GM21447 (cell line): ENCODE results near the gene CMKLR1.

Source experiments
- ATAC-seq: cut with Tn5 transposase; IDR thresholded peaks from one replicate; pipeline ENCODE4 v1.9.1; 2021; ENCODE audit not compliant: unreplicated experiment

CMKLR1 gene

GRCh38 chr12:108302016-108302402, 37.1 kb downstream of the CMKLR1 start:
- ATAC-seq, result no peak

- ATAC-seq, result no peak
Measured at GRCh38 chr12:108301346-108301745, 37.8 kb downstream of the CMKLR1 start.

GRCh38 chr12:108299980-108300696, 39.0 kb downstream of the CMKLR1 start:
- ATAC-seq, result no peak

DNA sequence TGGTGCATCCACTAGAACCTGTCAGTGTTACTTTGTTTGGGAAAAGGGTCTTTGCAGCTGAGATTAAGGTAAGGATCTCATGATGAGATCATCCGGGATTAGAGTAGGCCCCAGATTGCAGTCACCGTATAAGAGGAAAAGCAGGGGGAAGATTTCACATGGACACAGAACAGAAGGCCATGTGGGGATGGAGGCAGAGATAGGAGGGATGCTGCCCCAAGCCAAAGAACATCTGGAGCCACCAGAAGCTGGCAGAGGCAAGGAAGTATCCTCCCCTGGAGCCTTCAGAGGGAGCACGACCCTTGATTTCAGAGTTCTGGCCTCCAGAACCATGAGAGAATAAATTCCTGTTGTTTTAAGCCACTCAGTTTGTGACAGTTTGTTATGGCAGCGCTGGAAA, 39.6 kb downstream of the CMKLR1 start:
- no peak for ATAC-seq

GRCh38 chr12:108298761-108299275, 40.3 kb downstream of the CMKLR1 start:
- ATAC-seq, result no peak

DNA sequence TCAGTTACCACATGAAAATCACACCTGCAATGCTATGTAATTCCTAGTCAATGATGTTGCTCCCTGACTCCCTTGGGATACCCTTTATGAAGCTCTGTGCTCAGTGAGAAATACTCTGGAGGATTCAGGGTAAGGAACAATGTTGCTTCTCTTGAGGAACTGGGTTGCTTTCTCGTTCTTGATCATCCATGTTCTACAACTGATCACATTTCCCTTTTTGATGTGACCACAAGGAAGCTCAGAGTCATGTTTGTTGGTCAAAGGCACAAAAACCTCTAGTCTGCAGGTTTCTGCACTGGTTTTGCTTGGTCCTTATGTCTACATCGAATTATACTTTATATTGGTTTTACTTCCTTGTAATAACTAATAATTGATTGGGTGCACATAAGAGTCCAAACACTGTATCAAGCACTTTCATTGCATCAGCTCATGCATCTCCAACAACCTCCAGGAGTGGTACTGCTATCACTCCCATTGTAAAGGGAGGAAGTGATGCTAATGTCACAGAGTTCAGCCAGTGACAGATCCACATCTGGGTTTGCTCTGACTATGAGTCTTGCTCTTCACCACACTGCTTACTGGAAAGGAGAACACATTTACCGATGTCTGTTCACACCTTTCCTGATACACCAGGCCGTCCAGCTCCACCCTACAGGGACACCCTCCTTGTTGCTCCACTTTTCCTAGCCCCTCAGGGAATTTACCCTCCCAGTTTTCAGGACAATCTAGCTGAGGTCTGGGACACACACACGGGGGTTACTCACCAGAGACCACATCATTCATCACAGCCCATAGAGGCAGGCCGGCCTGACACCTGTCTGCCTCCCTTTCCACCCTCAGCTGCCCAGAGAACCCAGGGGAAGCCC, 41.0 kb downstream of the CMKLR1 start:
- no peak for ATAC-seq

DNA sequence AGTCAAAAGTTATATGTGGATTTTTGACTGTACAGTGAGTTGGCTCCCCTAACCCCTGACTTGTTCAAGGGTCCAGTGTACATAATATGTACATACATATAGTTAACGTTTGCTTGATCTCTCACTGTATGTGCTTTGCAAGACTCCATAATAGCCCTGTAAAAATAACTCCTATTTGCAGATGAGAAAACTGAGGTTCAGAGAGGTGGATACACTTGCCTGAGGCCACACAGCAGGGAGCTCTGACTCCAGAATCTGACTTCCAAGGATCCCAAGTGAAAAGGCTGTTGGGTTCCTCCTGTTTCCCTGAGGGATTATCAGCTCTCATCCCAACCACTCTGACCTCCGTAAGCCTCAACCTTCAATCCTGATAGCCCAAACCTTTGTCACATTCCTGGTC, 41.7 kb downstream of the CMKLR1 start:
- no peak for ATAC-seq

GRCh38 chr12:108296945-108297344, 42.2 kb downstream of the CMKLR1 start:
- ATAC-seq, result no peak

DNA sequence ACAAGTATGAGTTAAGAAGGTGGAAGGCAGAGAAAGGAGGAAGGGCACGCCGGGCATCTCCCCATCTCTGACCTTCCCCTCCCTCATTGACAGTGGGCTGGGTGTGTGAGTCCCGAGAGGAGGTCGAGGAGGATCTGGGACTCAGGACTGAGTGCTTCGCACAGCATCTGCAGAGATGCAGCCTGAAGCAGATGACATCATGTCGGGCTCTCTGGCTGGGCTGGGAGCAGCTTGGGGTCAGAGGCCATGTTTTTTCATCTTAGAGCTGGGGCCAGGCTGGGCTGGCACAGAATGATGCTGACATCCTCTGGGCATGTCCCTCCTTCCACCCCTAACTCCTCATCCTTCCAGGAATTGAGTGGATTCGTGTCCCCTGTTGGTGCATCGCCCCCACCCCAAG, 43.5 kb downstream of the CMKLR1 start:
- ATAC-seq, result no peak

DNA sequence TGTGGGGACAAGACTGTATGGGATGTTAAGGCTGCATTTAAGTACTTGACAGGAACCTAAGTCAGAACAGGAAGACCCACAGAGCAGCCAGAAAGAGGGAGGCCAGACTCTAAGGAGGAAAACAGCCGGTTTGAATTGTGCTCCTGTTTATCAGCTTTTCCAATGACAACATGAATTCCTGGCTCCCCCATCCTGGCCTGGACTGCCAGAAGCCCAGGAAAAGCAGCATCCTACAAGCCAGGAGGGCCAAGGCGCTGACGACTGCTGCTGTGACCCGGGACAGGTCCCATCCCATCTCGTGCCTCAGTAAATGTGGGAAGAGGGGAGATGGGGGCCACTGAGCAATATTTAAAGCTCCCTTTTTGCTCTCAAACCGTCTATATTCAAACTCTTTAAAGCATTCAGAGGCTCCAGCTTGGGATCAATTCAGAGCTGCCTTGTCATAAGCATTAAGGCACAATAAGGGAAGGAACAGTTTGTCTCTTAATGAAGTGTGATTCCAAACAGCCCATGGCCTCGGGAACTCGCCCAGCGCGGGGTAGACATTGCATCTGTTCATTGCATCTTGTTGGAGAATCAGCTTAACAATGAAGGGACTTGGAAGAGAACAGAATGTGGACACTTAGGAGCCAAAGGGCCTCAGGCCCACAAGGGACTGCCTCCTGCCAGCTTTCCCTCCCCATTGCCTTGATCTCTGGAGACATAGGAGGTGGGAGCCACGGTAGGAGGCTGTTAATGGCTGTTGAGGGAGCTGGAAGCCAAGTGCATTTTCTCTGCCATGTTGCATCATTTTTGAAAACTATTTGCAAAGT, 49.6 kb downstream of the CMKLR1 start:
- ATAC-seq, result no peak

DNA sequence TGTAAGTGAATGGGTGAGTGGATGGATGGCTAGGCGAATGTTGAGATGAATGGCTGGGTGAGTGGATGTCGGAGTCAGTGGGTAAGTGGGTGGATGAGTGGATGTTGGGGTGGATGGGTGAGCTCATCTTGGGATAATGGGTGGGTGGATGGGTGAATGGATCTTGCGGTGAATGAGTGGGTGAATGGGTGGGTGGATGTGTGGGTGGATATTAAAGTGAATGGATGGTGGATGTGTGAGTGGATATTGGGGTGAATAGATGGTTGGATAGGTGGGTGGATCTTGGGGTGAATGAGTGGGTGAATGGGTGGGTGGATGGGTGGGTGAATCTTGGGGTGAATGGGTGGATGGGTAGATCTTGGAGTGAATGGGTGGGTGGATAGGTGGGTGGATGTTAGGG, 51.9 kb downstream of the CMKLR1 start:
- no peak for ATAC-seq

DNA sequence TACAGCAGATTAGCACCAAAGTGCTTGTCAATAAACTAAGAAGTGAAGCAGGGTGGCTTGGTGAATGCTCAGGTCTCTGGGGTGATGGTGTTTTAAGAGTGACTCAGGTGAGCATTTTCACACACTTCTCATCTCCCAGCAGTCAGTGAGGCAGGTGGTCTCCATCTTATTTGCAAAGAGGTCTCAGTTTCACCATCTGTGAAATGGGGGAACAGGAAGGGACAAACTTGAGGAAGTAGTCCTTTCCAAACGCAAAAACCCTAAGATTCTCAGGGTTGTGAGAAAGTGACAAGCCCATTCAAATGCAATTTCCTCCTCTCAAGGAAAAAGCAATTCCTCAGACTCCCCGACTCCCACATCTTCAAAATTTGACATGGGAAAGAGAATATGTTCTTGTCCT, 54.1 kb downstream of the CMKLR1 start:
- no peak for ATAC-seq

DNA sequence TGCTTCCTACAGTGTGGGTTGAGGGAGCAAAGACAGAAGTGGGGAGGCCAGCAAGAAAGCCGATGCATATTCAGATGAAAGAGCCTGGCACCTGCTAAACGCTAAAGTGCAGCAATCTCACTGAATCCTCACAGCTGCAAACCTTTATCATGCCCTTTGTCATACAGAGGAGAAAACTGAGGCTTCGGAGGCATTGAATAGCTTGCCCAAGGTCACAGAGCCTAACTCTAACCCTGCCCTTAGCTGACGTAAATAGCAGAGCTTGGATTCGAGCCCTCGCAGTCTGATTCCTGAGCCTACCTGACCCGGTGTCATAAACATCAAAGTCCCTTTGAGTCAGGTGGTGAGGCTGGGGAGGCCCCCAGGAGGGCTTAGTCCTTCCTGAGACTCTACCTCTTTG, 54.9 kb downstream of the CMKLR1 start:
- ATAC-seq, result no peak

GRCh38 chr12:108282676-108283075, 56.4 kb downstream of the CMKLR1 start:
- ATAC-seq, result no peak

GRCh38 chr12:108282160-108282559, 57.0 kb downstream of the CMKLR1 start:
- no peak for ATAC-seq

- ATAC-seq, result no peak
Measured at GRCh38 chr12:108277613-108278012, 61.5 kb downstream of the CMKLR1 start.

DNA sequence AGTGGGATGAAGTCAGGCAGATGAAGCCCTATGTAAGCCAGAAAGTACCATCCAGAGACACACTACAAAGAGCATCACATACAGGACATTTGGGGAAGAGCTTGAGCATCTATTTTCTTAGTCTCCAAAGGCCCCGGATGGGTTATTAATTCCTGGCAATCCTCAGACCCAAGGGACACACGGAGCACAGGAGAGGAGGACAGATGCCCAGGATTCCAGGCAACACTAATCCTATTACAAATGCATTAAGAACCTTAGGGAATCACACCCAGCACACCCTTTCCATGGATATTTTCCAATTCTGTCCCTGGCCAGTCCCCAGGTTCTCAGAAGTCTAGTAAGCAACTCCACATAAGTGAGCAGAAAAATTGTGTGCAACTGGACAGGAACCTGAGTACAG, 65.9 kb downstream of the CMKLR1 start:
- ATAC-seq, result no peak

- no peak for ATAC-seq
Measured at GRCh38 chr12:108271951-108272872, 66.9 kb downstream of the CMKLR1 start.

- ATAC-seq, result no peak
Measured at GRCh38 chr12:108270849-108271143, 68.3 kb downstream of the CMKLR1 start.

GRCh38 chr12:108270035-108270848, 68.9 kb downstream of the CMKLR1 start:
- no peak for ATAC-seq
